GM12892 (cell line): Measurements from ENCODE around the gene KRT17.

ENCODE experiments used
- POLR2A ChIP-seq: IDR thresholded peaks from 2 replicates; pipeline ENCODE4 v1.6.1; 2011; ENCODE audit warnings: low read depth, low read length, control low read depth
- POLR2AphosphoS5 ChIP-seq: IDR thresholded peaks from 2 replicates; pipeline ENCODE4 v1.6.1; 2011; ENCODE audit warnings: low read depth, low read length, control low read depth

DNA sequence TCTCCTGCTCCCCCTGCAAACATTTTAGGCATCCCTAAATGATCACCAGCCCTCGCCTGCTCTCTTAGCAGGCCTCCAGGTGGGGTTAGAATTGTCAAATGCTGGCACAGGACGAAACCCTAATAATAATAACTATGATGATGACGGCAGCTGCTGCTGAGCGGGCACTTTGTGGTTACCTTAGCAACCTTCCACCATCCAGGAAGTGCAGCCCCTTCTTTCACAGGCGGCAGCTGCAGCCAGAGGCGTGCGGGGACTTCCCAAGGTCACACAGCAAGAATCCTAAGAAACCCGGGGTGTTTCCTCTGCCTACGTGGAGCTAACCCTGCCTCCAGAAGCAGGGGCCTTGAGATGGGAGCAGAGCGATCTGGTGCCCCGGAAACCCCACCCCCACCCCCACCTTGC lies 41.9 kb upstream of the KRT17 start:
- TF ChIP-seq POLR2A (no peak; the same call in 1 of the 2 replicates), POLR2AphosphoS5 (no peak)
